EH (cell line): Measurements from ENCODE around the gene HRH1.
"Not testable (repeated sequence)": the region's sequence is repeated elsewhere in the genome, so short reads cannot be mapped to it uniquely, and the experiment has no call there.

Experiments used
- DNase-seq: peaks from one replicate; pipeline ENCODE4 v3.0.0-alpha.2; 2015; ENCODE audit warnings: low read depth

Gene HRH1

GRCh38 chr3:11206316-11206715 is 52.0 kb downstream of the HRH1 start:
- no peak for DNase-seq

GRCh38 chr3:11206953-11207352 is 52.7 kb downstream of the HRH1 start:
- no peak for DNase-seq

GRCh38 chr3:11211531-11212298 is 57.4 kb downstream of the HRH1 start:
- peak; percentile 67 for DNase-seq

- DNase-seq: peak; percentile 87
Measured at GRCh38 chr3:11212299-11212608, 58.0 kb downstream of the HRH1 start.

GRCh38 chr3:11212784-11213183 is 58.5 kb downstream of the HRH1 start:
- no peak for DNase-seq

GRCh38 chr3:11213810-11214450 is 59.6 kb downstream of the HRH1 start:
- no peak for DNase-seq

- DNase-seq: no peak
Measured at GRCh38 chr3:11214451-11214978, 60.2 kb downstream of the HRH1 start.

GRCh38 chr3:11217370-11217769 is 63.1 kb downstream of the HRH1 start:
- DNase-seq: not testable (repeated sequence)

GRCh38 chr3:11220230-11220629 is 65.9 kb downstream of the HRH1 start:
- no peak for DNase-seq

GRCh38 chr3:11221818-11222415 is 67.6 kb downstream of the HRH1 start:
- peak; percentile 39 for DNase-seq

GRCh38 chr3:11224010-11224409 is 69.7 kb downstream of the HRH1 start:
- DNase-seq: no peak

GRCh38 chr3:11224870-11225229 is 70.6 kb downstream of the HRH1 start:
- no peak for DNase-seq

- no peak for DNase-seq
Measured at GRCh38 chr3:11226042-11226370, 71.7 kb downstream of the HRH1 start.

- DNase-seq: no peak
Measured at GRCh38 chr3:11228041-11228440, 73.7 kb downstream of the HRH1 start.

GRCh38 chr3:11230125-11230524 is 75.8 kb downstream of the HRH1 start:
- no peak for DNase-seq

- peak; percentile 38 for DNase-seq
Measured at GRCh38 chr3:11230832-11231231, 76.5 kb downstream of the HRH1 start.

- no peak for DNase-seq
Measured at GRCh38 chr3:11235385-11235784, 81.1 kb downstream of the HRH1 start.

GRCh38 chr3:11236588-11237461 is 82.5 kb downstream of the HRH1 start:
- peak; percentile 88 for DNase-seq

- peak; percentile 96 for DNase-seq
Measured at GRCh38 chr3:11238060-11238459, 83.8 kb downstream of the HRH1 start.

- peak; percentile 95 for DNase-seq
Measured at GRCh38 chr3:11238880-11239279, 84.6 kb downstream of the HRH1 start.

- DNase-seq: no peak
Measured at GRCh38 chr3:11239796-11240195, 85.5 kb downstream of the HRH1 start.

- DNase-seq: no peak
Measured at GRCh38 chr3:11240496-11240895, 86.2 kb downstream of the HRH1 start.
